H1 (cell line): Measurements from ENCODE around the gene PRR7. TPM values are rescaled to one million over a fixed set of nuclear protein-coding genes. Genes with fewer than 3 reads are reported as not detected.

Experiments
- CTCF ChIA-PET: fragments of 300-600 bp; sonication (Branson Sonifier 250); formaldehyde crosslinking; loops from one replicate; lab custom pipeline; 2021; ENCODE audit not compliant: partially characterized antibody; lab: Charles Lee
- POLR2A ChIA-PET: fragments of 300-600 bp; sonication (Branson Sonifier 250); formaldehyde crosslinking; loops from one replicate; lab custom pipeline; 2021; ENCODE audit warnings: inconsistent platforms; ENCODE audit not compliant: partially characterized antibody; lab: Charles Lee
- DNase-seq, 2 experiments: peaks; one replicate each; pipeline versions ENCODE4 v3.0.0 to v3.0.0-alpha.2; 2010 to 2022; ENCODE audit warnings: low spot score in 2 of 2, low read depth in 1 of 2, mixed read lengths in 1 of 2
- FAIRE-seq: peaks from 2 replicates; lab custom pipeline; 2011; peaks lifted over from hg19 to GRCh38; lab: Jason Lieb, UNC
- H2AFZ ChIP-seq: 2 replicates; pipeline ENCODE4 v1.8.1; 2012; ENCODE audit warnings: low read length, inconsistent platforms
- H2AK5ac ChIP-seq: 2 replicates; pipeline ENCODE4 v1.6.1; 2013; ENCODE audit warnings: low read depth, low read length
- H2BK120ac ChIP-seq: replicated peaks from 2 replicates; pipeline ENCODE3; 2013; ENCODE audit warnings: low read depth, low read length, inconsistent platforms
- H2BK12ac ChIP-seq: 2 replicates; pipeline ENCODE4 v1.6.1; 2013; ENCODE audit warnings: low read depth, low read length
- H2BK15ac ChIP-seq: 2 replicates; pipeline ENCODE4 v1.6.1; 2013; ENCODE audit warnings: low read length
- H2BK20ac ChIP-seq: 2 replicates; pipeline ENCODE4 v1.6.1; 2013; ENCODE audit warnings: low read length
- H2BK5ac ChIP-seq: 2 replicates; pipeline ENCODE4 v1.6.1; 2013; ENCODE audit warnings: low read depth, low read length
- H3K14ac ChIP-seq: 2 replicates; pipeline ENCODE4 v1.6.1; 2013; ENCODE audit warnings: inconsistent platforms; ENCODE audit not compliant: insufficient read length
- H3K18ac ChIP-seq: 2 replicates; pipeline ENCODE4 v1.6.1; 2013; ENCODE audit warnings: low read length; ENCODE audit errors: extremely low read depth
- H3K23ac ChIP-seq: 2 replicates; pipeline ENCODE4 v1.6.1; 2013; ENCODE audit warnings: inconsistent platforms; ENCODE audit not compliant: insufficient read length
- H3K23me2 ChIP-seq: 2 replicates; pipeline ENCODE4 v1.6.1; 2013; ENCODE audit warnings: low read depth, low read length
- H3K27ac ChIP-seq: 2 replicates; pipeline ENCODE4 v1.6.1; 2011; ENCODE audit warnings: low read depth, low read length, inconsistent platforms
- H3K27me3 ChIP-seq, 4 experiments: replicated peaks in 1 of 4; 1 replicate in 1 of 4; 2 replicates in 3 of 4; pipeline versions ENCODE4 v1.6.1 to v1.8.1; 2011 to 2013; ENCODE audit warnings: low read length in 3 of 4, mild to moderate bottlenecking in 3 of 4, inconsistent platforms in 2 of 4, mixed read lengths in 2 of 4, moderate library complexity in 1 of 4; ENCODE audit not compliant: control insufficient read depth in 3 of 4, insufficient read depth in 3 of 4; ENCODE audit errors: extremely low read depth in 1 of 4
- H3K36me3 ChIP-seq, 4 experiments: 2 replicates each; pipeline versions ENCODE4 v1.6.1 to v1.8.1; 2011 to 2013; ENCODE audit warnings: mild to moderate bottlenecking in 4 of 4, low read length in 3 of 4, moderate library complexity in 2 of 4, control low read depth in 1 of 4, inconsistent platforms in 1 of 4; ENCODE audit not compliant: insufficient read depth in 4 of 4, control insufficient read depth in 2 of 4
- H3K4ac ChIP-seq: replicated peaks from 2 replicates; pipeline ENCODE3; 2013; ENCODE audit warnings: low read length, low read depth, mixed read lengths, inconsistent platforms; ENCODE audit not compliant: insufficient read length
- H3K4me1 ChIP-seq, 4 experiments: replicated peaks in 1 of 4; 1 replicate in 1 of 4; 2 replicates in 3 of 4; pipeline versions ENCODE4 v1.6.1 to v1.8.1; 2011 to 2013; ENCODE audit warnings: low read length in 3 of 4, inconsistent platforms in 2 of 4, mixed read lengths in 1 of 4; ENCODE audit not compliant: insufficient read depth in 4 of 4, control insufficient read depth in 3 of 4
- H3K4me2 ChIP-seq, 2 experiments: 2 replicates each; pipeline versions ENCODE4 v1.6.1 to v1.8.1; 2011 to 2013; ENCODE audit warnings: low read depth in 2 of 2, low read length in 2 of 2, control low read depth in 1 of 2, inconsistent platforms in 1 of 2, mild to moderate bottlenecking in 1 of 2; ENCODE audit not compliant: insufficient read depth in 1 of 2
- H3K4me3 ChIP-seq, 4 experiments: fragments of 200-600, 300-600 bp in 1 of 4; sonication (generic), shearing (Covaris generic), sonication (Bioruptor Twin) in 1 of 4; 2 replicates each; pipeline versions ENCODE4 v1.5.1 to v1.8.1; 2011 to 2016; ENCODE audit warnings: low read length in 4 of 4, low read depth in 3 of 4, control low read depth in 2 of 4, inconsistent platforms in 2 of 4, mild to moderate bottlenecking in 2 of 4, mixed read lengths in 1 of 4, moderate library complexity in 1 of 4; ENCODE audit not compliant: insufficient read depth in 2 of 4; ENCODE audit errors: extremely low read depth in 1 of 4
- H3K56ac ChIP-seq: replicated peaks from 2 replicates; pipeline ENCODE3; 2013; ENCODE audit warnings: low read depth, mild to moderate bottlenecking, mixed read lengths, low read length, inconsistent platforms; ENCODE audit not compliant: insufficient read length
- H3K79me1 ChIP-seq: 2 replicates; pipeline ENCODE4 v1.6.1; 2013; ENCODE audit warnings: low read depth, low read length, control low read depth
- H3K79me2 ChIP-seq, 2 experiments: 2 replicates each; pipeline versions ENCODE4 v1.6.1 to v1.8.1; 2012 to 2013; ENCODE audit warnings: low read length in 2 of 2, mild to moderate bottlenecking in 2 of 2, inconsistent platforms in 1 of 2; ENCODE audit not compliant: insufficient read depth in 2 of 2, control insufficient read depth in 1 of 2
- H3K9ac ChIP-seq, 4 experiments: replicated peaks in 1 of 4; 1 replicate in 1 of 4; 2 replicates in 3 of 4; pipeline versions ENCODE4 v1.6.1 to v1.8.1; 2011 to 2013; ENCODE audit warnings: low read depth in 3 of 4, low read length in 3 of 4, control low read depth in 2 of 4, mild to moderate bottlenecking in 2 of 4, moderate library complexity in 2 of 4, inconsistent platforms in 1 of 4; ENCODE audit errors: extremely low read depth in 1 of 4
- H3K9me3 ChIP-seq, 2 experiments: 2 replicates each; pipeline versions ENCODE4 v1.6.1 to v1.8.1; 2012 to 2013; ENCODE audit warnings: mild to moderate bottlenecking in 2 of 2, moderate library complexity in 2 of 2, control low read depth in 1 of 2, inconsistent platforms in 1 of 2, low read depth in 1 of 2, low read length in 1 of 2, mixed read lengths in 1 of 2; ENCODE audit not compliant: insufficient read depth in 2 of 2
- H4K20me1 ChIP-seq, 2 experiments: replicated peaks in 1 of 2; 2 replicates each; pipeline versions ENCODE3 to v1.8.1; 2011 to 2013; ENCODE audit warnings: inconsistent platforms in 2 of 2, low read length in 2 of 2, mild to moderate bottlenecking in 1 of 2; ENCODE audit not compliant: insufficient read depth in 2 of 2, control insufficient read depth in 1 of 2
- H4K5ac ChIP-seq: 2 replicates; pipeline ENCODE4 v1.6.1; 2013; ENCODE audit warnings: low read length, low read depth, mixed read lengths, inconsistent platforms; ENCODE audit not compliant: insufficient read length
- H4K8ac ChIP-seq: 2 replicates; pipeline ENCODE4 v1.8.0; 2013; ENCODE audit warnings: mild to moderate bottlenecking, moderate library complexity, low read length, inconsistent platforms; ENCODE audit not compliant: insufficient read depth; ENCODE audit errors: extremely low read depth
- H4K91ac ChIP-seq: replicated peaks from 2 replicates; pipeline ENCODE3; 2013; ENCODE audit warnings: low read length, mixed read lengths, inconsistent platforms; ENCODE audit not compliant: insufficient read length
- EGR1 ChIP-seq: IDR thresholded peaks from 2 replicates; pipeline ENCODE4 v1.6.1; 2011; ENCODE audit warnings: low read depth, low read length, borderline replicate concordance
- MAFK ChIP-seq: IDR thresholded peaks from 2 replicates; pipeline ENCODE4 v1.6.1; 2012; ENCODE audit warnings: low read depth, mild to moderate bottlenecking, improper control_type of control experiment, low read length
- RAD21 ChIP-seq, 2 experiments: IDR thresholded peaks in 1 of 2; conservative IDR thresholded peaks in 1 of 2; 2 replicates each; pipeline ENCODE4 v1.6.1; 2011; ENCODE audit warnings: low read depth in 2 of 2, low read length in 2 of 2, improper control_type of control experiment in 1 of 2, inconsistent platforms in 1 of 2, mild to moderate bottlenecking in 1 of 2, moderate library complexity in 1 of 2
- SAP30 ChIP-seq: fragments of 300-600 bp; sonication (generic); IDR thresholded peaks from 2 replicates; pipeline ENCODE4 v1.7.1; 2012; ENCODE audit warnings: low read length, moderate library complexity, mild to moderate bottlenecking, inconsistent platforms; ENCODE audit not compliant: insufficient read depth, insufficient replicate concordance
- TAF1 ChIP-seq: IDR thresholded peaks from 2 replicates; pipeline ENCODE4 v1.6.1; 2011; ENCODE audit warnings: mild to moderate bottlenecking, low read depth, low read length
- WGBS, 2 experiments: shearing (Covaris generic) in 1 of 2; methylation state at CpG; one replicate each; pipeline versions ENCODE4 v1.1.6 to v1.1.7; 2013 to 2015; ENCODE audit warnings: low lambda C conversion rate in 2 of 2, mixed read lengths in 2 of 2, inconsistent platforms in 1 of 2, low coverage in 1 of 2, missing lambda C conversion rate in 1 of 2; ENCODE audit not compliant: insufficient replicate concordance in 2 of 2, insufficient coverage in 1 of 2, insufficient read length in 1 of 2; ENCODE audit errors: extremely low coverage in 1 of 2, missing lambda C conversion rate in 1 of 2; 5-methylcytosine and 5-hydroxymethylcytosine counted together
- polyA plus RNA-seq, 7 experiments: library from polyadenylated mRNA; depleted of rRNA in 3 of 7; stranded (reverse) in 5 of 7; unstranded in 2 of 7; fragments of >200 nt in 5 of 7; fragments of 200-250 nt in 2 of 7; gene quantifications; 1 replicate in 5 of 7; 2 replicates in 1 of 7; 4 replicates in 1 of 7; pipeline versions ENCODE4 v1.2.1 to v1.2.3, GENCODE V29; 2011 to 2013; ENCODE audit warnings: missing spikeins in 2 of 7, mixed read lengths in 2 of 7
- total RNA-seq: library from RNA; stranded (reverse); fragmentation: NEBNext Ultra II Directional; extraction: Animal tissue kit (Norgen Biotek cat#: 25700); gene quantifications from 2 replicates; pipeline ENCODE4 v1.2.1, GENCODE V29; 2021

The PRR7 gene
- total and polyA plus RNA-seq, 2 of the 8 experiments (the other 6 are each of a cell fraction or from before 2014, with no cell fraction given), result 8.0 to 11.8 TPM

DNA sequence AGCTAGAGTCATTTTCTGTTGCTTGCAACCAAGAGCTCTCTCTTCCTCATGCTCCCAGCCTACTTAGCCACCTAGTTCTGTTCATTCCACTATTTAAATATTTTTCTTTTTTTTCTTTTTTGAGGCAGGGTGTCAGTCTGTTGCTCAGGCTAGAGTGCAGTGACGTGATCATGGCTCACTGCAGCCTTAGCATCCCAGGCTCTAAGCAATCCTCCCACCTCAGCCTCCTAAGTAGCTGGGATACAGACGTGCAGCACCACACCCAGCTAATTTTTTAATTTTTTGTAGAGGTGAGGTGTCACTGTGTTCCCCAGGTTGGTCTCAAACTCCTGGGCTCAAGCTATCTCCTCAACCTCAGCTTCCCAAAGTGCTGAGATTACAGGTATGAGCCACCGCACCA, 32.1 kb upstream of the PRR7 start:
- no peaks in the 10 kb centered on the region for H3K23me2 ChIP-seq
- H3K79me1 ChIP-seq, result no peaks in the 10 kb centered on the region
- no peaks in the 10 kb centered on the region for H4K20me1 ChIP-seq
- no peaks in the 10 kb centered on the region for H3K9me3 ChIP-seq
- H3K18ac ChIP-seq, result no peak overlapping the region
- H4K5ac ChIP-seq, result no peak overlapping the region
- no peaks in the 10 kb centered on the region for H3K36me3 ChIP-seq
- no peak overlapping the region for H3K14ac ChIP-seq
- no peak for DNase-seq
- no peak overlapping the region for H3K27ac ChIP-seq
- no peak overlapping the region for H2BK120ac ChIP-seq
- no peaks in the 10 kb centered on the region for H3K79me2 ChIP-seq
- no peak overlapping the region for H3K56ac ChIP-seq
- H3K4ac ChIP-seq, result no peak overlapping the region
- no peak overlapping the region for H2AK5ac ChIP-seq
- no peak for FAIRE-seq
- no peak overlapping the region for H3K4me2 ChIP-seq
- H2BK5ac ChIP-seq, result no peak overlapping the region
- H2BK12ac ChIP-seq, result no peak overlapping the region
- no peak overlapping the region for H3K4me3 ChIP-seq
- CTCF ChIA-PET, result interaction anchor here (0.8 to 4.9 kb wide), 10 partner anchors 9 to 96 kb away, joined by 3 to 47 read pairs (median 4); partner anchors contain the start of gene SLC34A1
- no peak overlapping the region for H3K23ac ChIP-seq
- POLR2A ChIA-PET, result interaction anchor here (0.8 to 24.2 kb wide), 6 partner anchors 10 to 30 kb away, joined by 3 to 460 read pairs (median 6); partner anchors contain the start of gene PRR7
- H3K9ac ChIP-seq, result no peak overlapping the region
- peaks cover 0 to 6% (median 2%) of the 10 kb centered on the region in 4 experiments; a peak in 1 of 7 replicates for H3K27me3 ChIP-seq
- H2AFZ ChIP-seq, result no peak overlapping the region
- H4K8ac ChIP-seq, result no peak overlapping the region
- no peak overlapping the region for H2BK15ac ChIP-seq
- H2BK20ac ChIP-seq, result no peak overlapping the region
- H4K91ac ChIP-seq, result no peak overlapping the region
- no peak for TF ChIP-seq SAP30
- TF ChIP-seq MAFK, result no peak
- no peak for TF ChIP-seq EGR1
- no peak for TF ChIP-seq TAF1
- no peak for TF ChIP-seq RAD21 (IDR thresholded peaks at IDR 0.05 in 1 of 2, conservative IDR thresholded peaks at IDR 0.05 in 1 of 2; ENCODE audit: low read depth in 2 of 2, low read length in 2 of 2)
- no peaks in the 10 kb centered on the region; a peak in 1 of 7 replicates for H3K4me1 ChIP-seq
- WGBS, 2 experiments, result 80% methylated on average over 3 of the region's 3 CpGs; no CpG with 5 or more reads in 1 of the 2 experiments
